GM19463 (cell line): Measurements from ENCODE around the gene TBX18.

ENCODE experiments used
- ATAC-seq: cut with Tn5 transposase; IDR thresholded peaks from one replicate; pipeline ENCODE4 v1.9.1; 2021; ENCODE audit warnings: mild to moderate bottlenecking, moderate library complexity; ENCODE audit not compliant: unreplicated experiment

Gene TBX18

GRCh38 chr6:84764332-84765049, at the start of gene TBX18:
TBX18 (minus strand) TSS chr6:84764598; CDS start chr6:84764181, 417 bp downstream.
- peak; percentile 60 for ATAC-seq

DNA sequence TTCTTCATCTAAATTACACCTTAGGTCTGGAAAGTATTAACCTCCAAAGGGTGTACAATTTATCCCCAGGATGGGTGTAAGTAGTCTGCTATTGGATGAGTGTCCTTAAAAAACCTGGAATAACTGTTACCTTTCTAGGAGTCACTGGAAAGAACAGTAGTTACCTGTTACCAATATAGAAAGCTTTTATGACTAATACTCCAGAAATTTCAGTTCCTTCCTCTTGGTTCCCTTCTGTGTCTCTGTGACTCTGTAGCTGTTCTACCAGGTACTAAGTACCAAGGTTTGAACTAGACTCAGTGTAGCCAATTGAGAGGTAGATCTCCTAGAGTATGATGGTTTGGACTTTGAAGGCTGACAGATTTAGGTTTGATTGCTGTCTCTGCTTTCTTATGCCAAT, 47.0 kb upstream of the TBX18 start:
- no peak for ATAC-seq

GRCh38 chr6:84809455-84809854, 45.1 kb upstream of the TBX18 start:
- ATAC-seq = no peak

GRCh38 chr6:84808491-84809061, 44.2 kb upstream of the TBX18 start:
- no peak for ATAC-seq

DNA sequence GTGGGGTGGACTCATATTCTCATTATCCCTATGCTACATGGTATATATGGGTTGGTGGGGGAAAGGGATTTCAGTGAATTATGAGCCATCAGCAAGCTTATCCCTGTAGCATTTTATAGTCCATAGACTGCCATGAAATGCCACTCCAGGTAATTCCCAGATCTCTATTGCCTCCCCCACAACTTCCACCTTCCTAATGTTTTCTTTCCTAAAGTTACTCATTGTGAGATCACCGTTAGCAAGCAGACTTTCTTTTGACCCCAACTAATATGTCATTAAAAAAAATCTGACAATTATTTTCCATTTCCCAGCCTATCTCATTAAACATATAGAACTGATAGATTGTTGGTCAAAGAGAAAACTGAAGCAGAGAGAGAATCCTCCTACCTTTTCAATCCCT, 40.7 kb upstream of the TBX18 start:
- no peak for ATAC-seq

- ATAC-seq = no peak
These were observed 40.3 kb upstream of the TBX18 start for GRCh38 chr6:84804720-84805119.

DNA sequence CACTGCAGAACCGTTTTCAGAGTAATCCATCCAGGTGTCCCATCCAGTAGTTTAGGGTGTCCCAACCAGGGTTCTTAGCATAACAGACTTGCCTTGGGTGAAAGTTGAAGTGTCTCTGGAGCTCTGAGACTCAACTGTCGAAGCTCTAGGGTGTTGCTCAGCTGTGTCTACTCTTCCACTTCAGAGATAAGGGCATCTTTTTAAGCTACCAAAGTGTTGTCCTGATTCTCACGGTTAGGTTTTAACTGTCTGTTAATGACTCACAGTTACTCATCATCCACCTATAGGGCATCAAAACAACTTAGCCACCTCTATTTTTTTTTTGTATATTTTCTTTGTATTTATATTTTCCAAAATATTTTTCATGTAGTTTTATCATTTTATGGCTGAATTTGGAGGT, 36.9 kb upstream of the TBX18 start:
- no peak for ATAC-seq

GRCh38 chr6:84798257-84798656, 33.9 kb upstream of the TBX18 start:
- ATAC-seq = no peak

DNA sequence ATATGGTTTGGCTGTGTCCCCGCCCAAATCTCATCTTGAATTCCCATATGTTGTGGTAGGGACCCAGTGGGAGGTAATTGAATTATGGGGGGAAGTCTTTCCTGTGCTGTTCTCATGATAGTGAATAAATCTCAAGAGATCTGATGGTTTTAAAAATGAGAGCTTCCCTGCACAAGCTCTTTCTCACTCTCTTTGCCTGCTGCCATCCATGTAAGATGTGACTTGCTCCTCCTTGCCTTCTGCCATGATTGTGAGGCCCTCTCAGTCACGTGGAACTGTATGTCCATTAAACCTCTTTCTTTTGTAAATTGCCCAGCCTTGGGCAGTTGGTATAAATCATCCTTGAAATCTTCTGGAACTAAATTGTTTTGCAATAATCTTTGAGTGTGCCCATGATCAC, 31.9 kb upstream of the TBX18 start:
- no peak for ATAC-seq

DNA sequence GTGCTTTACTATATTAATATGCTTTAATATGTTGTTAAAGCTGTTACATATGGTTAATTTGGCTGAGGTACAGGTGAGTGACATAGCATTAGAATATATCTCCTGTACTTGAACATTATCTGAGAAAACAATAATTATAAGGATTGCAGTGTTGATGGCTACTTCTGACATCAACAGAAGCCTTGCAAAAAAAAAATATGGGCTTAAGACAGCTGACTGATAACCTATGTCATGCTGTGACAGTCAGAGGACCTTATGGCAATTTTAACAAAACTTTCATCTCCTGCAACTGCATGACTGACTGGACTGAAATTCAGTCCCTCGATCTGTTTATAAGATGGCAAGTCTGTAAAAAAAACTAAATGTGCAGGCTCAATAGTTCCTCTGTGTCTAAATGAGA, 27.5 kb upstream of the TBX18 start:
- ATAC-seq = no peak

- ATAC-seq = no peak
These were observed 26.8 kb upstream of the TBX18 start for GRCh38 chr6:84791233-84791632.

- no peak for ATAC-seq
These were observed 24.8 kb upstream of the TBX18 start for GRCh38 chr6:84789170-84789569.

- no peak for ATAC-seq
These were observed 24.3 kb upstream of the TBX18 start for GRCh38 chr6:84788689-84789088.

- no peak for ATAC-seq
These were observed 21.3 kb upstream of the TBX18 start for GRCh38 chr6:84785671-84786070.

- no peak for ATAC-seq
These were observed 15.5 kb upstream of the TBX18 start for GRCh38 chr6:84779917-84780316.

GRCh38 chr6:84779380-84779779, 15.0 kb upstream of the TBX18 start:
- no peak for ATAC-seq

DNA sequence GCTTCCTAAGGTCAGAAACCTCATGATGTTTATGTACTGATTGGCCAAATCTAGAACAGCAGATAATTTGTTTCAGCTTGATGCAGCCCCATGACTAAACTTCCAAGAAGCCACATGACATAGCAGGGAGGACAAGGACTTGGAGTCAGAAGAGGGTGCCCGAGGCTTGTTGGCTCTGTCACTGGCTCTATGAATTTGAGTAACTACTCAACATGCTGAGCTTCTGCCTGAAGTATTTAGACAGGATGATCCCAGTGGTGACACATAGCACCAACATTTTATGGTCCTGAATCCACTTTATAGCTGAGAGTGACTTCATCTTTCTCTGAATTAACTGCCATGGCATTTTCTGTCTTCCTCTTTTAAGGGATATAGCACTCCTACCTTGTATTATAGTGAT, 13.5 kb upstream of the TBX18 start:
- no peak for ATAC-seq

GRCh38 chr6:84776392-84776791, 12.0 kb upstream of the TBX18 start:
- ATAC-seq = no peak

GRCh38 chr6:84775751-84776150, 11.4 kb upstream of the TBX18 start:
- ATAC-seq = no peak

- ATAC-seq = no peak
These were observed 10.5 kb upstream of the TBX18 start for GRCh38 chr6:84774985-84775284.

DNA sequence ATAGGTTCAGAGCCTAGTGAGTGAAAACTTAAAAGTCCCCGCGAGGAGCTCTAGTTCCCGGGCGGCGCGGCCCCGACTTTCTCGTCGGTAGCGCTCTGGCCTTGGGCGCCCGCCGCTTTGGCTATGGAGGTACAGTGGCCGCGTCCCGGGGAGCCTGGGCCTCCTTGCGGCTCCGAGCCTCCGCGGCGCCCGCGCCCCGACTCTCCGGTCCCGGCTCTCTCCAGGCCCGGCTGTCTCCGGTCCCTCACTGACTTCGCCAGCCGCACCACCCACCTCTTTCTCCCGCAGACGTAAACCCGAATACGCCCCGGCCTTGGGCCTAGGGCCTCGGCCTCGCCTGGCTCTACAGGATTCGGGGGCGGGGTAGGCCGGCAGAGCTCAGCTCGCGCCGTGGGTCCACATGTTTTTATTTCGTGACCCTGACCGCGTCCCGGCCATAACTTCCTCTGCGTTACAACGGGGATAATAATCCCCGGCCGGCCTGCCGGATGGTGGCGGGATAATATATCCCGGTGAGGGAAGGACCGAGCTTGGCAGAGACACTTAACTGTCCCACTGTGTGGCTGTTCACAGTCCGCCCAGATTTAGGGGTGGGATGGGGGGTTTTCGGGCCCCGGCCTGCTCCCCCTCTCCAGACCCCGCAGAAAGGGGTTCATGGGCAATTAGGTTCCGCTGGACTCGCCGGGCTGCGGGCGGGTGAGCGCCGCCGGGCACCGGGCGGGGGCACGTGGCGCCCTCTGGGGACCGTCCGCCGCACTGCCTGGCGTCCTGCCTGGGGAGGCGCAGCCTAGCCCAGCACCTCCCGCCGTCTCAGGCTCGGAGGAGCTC, 10.0 kb upstream of the TBX18 start:
- peak; percentile 78 for ATAC-seq
